ENCODE measurements around the gene EVI5. TPM values are rescaled to one million over a fixed set of nuclear protein-coding genes. Genes with fewer than 3 reads are reported as not detected.
A peak's percentile ranks its signal among the peaks of the same experiment; 100 is the strongest.

The EVI5 gene
- total RNA-seq, 1 donor from 2014 or later = 30.3 TPM

DNA sequence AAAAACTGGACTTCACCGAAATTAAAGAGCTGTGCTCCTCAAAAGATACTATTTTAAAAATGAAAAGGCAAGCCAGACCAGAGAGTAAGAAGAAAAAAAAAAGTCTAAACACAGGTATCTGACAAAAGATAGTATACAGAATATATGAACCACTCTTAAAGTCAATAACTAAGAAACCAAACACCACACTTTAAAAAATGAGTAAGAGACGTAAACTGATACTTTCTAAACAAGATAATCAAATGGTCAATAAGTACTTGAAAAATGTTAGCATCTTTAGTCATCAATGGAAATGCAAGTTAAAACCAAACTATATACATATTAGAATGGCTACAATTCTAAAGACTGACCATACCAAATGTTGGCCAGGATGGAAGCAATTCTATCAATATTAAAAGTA is 77.6 kb downstream of the EVI5 start:
- no peaks in the 10 kb centered on the region for H3K9me3 Mint-ChIP-seq (ENCODE audit: low read depth)
- no peaks in the 10 kb centered on the region for H3K27me3 Mint-ChIP-seq
- no peak overlapping the region for H3K4me3 Mint-ChIP-seq (ENCODE audit: low read depth)
- no peak for DNase-seq (ENCODE audit: low spot score, unreplicated experiment)
- no peak overlapping the region for H3K27ac Mint-ChIP-seq
- peaks cover 1% of the 10 kb centered on the region for H3K36me3 Mint-ChIP-seq (ENCODE audit: insufficient read depth)
- peaks cover 35% of the 10 kb centered on the region for H3K4me1 Mint-ChIP-seq (ENCODE audit: low read depth)
- TF ChIP-seq, protein P1, sequence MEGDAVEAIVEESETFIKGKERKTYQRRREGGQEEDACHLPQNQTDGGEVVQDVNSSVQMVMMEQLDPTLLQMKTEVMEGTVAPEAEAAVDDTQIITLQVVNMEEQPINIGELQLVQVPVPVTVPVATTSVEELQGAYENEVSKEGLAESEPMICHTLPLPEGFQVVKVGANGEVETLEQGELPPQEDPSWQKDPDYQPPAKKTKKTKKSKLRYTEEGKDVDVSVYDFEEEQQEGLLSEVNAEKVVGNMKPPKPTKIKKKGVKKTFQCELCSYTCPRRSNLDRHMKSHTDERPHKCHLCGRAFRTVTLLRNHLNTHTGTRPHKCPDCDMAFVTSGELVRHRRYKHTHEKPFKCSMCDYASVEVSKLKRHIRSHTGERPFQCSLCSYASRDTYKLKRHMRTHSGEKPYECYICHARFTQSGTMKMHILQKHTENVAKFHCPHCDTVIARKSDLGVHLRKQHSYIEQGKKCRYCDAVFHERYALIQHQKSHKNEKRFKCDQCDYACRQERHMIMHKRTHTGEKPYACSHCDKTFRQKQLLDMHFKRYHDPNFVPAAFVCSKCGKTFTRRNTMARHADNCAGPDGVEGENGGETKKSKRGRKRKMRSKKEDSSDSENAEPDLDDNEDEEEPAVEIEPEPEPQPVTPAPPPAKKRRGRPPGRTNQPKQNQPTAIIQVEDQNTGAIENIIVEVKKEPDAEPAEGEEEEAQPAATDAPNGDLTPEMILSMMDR (IDR thresholded peaks at IDR 0.05; ENCODE audit: unreplicated experiment) = no peak

DNA sequence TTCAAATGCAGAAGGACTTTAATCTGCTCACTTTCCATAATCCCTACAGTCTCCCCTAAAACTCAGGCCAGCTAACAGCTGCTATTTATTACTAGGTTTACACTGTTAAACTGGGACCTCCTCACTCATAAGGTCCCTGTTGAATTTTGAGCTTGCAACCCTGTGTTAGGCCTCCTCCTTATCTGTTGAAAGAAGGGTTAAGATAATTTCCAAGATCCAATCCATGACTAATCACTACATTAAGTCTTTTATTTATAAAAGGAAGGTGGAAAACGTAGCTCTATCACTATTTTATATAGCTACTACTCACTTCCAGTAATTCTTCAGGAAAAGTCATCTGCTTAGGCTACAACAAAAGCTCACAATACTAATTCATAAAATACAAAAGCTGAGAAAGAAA is 79.5 kb downstream of the EVI5 start:
- Mint-ChIP-seq H3K4me3 (ENCODE audit: low read depth) (no peak overlapping the region), H3K27me3 (no peaks in the 10 kb centered on the region), H3K9me3 (ENCODE audit: low read depth) (no peaks in the 10 kb centered on the region), H3K4me1 (ENCODE audit: low read depth) (peaks cover 20% of the 10 kb centered on the region), H3K36me3 (ENCODE audit: insufficient read depth) (peaks cover 5% of the 10 kb centered on the region), H3K27ac (no peak overlapping the region)
- TF ChIP-seq, protein P1 (IDR thresholded peaks at IDR 0.05; ENCODE audit: unreplicated experiment) = no peak
- DNase-seq (ENCODE audit: low spot score, unreplicated experiment) = no peak

DNA sequence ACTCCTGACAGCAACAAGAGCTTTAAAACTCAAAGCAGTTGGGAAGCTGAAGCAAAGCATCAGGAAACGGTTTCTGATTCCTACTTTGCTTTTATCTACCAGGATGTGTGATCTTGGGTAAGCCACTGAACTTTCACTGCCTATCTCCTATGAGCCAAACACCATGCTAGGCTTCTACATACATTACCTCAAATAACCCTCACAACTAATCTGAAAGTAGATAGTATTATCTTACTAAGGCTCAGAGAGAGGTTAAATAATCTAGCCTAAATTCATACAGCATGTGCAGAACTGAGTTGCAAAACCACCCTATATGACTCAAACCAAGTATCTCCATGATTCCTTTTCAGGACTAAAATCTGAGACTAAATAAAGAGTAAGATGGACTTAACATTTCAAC is 83.8 kb downstream of the EVI5 start:
- H3K9me3 Mint-ChIP-seq (ENCODE audit: low read depth) = no peaks in the 10 kb centered on the region
- H3K4me1 Mint-ChIP-seq (ENCODE audit: low read depth) = peaks cover 4% of the 10 kb centered on the region
- TF ChIP-seq, protein P1 (IDR thresholded peaks at IDR 0.05; ENCODE audit: unreplicated experiment) = no peak
- DNase-seq (ENCODE audit: low spot score, unreplicated experiment) = no peak
- no peak overlapping the region for H3K4me3 Mint-ChIP-seq (ENCODE audit: low read depth)
- H3K27me3 Mint-ChIP-seq = no peaks in the 10 kb centered on the region
- no peak overlapping the region for H3K27ac Mint-ChIP-seq
- peaks cover 5% of the 10 kb centered on the region for H3K36me3 Mint-ChIP-seq (ENCODE audit: insufficient read depth)

DNA sequence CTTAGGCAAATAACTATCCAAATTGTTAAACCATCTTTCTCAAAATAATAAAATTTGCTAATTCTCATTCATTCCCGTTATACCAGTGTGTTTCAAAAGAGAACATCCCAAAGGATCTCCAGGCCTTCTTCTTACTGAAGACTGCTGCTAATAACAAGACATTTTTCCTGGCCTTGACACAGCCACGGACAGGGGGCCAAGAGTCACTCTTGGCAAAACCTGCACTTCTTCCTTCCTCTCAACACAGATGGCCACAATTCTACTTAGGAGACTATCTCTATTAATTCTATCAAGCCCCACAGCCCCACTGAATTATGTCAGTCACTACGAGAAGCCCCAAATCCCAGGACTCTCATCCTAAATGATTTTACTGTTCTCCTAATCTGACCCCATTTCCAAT is 86.0 kb downstream of the EVI5 start:
- Mint-ChIP-seq H3K4me1 (ENCODE audit: low read depth) (no peaks in the 10 kb centered on the region), H3K27me3 (no peaks in the 10 kb centered on the region), H3K4me3 (ENCODE audit: low read depth) (no peak overlapping the region), H3K27ac (peak overlapping the region; percentile 44), H3K9me3 (ENCODE audit: low read depth) (no peaks in the 10 kb centered on the region), H3K36me3 (ENCODE audit: insufficient read depth) (peaks cover 7% of the 10 kb centered on the region)
- TF ChIP-seq, protein P1 (IDR thresholded peaks at IDR 0.05; ENCODE audit: unreplicated experiment) = no peak
- no peak for DNase-seq (ENCODE audit: low spot score, unreplicated experiment)

DNA sequence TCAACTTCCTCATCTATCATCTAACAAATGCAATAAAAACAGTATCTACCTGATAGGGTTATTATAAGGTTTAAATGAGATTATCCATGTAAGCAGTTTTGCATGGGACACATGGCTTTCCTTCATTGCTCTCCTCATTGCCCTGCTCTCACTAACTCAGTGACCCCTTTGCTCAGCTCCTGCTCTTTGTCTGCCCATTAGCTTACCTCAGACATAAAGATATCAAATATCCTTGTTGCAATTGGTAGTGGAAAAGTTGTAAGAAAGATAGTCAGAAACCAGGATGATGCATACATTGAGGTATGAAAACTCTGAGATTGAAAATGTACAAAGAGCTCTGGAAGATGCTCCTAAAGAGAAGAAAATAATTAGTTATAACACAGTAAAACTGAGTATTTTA is 89.8 kb downstream of the EVI5 start:
- no peaks in the 10 kb centered on the region for H3K4me1 Mint-ChIP-seq (ENCODE audit: low read depth)
- H3K9me3 Mint-ChIP-seq (ENCODE audit: low read depth) = no peaks in the 10 kb centered on the region
- no peak overlapping the region for H3K27ac Mint-ChIP-seq
- TF ChIP-seq, protein P1 (IDR thresholded peaks at IDR 0.05; ENCODE audit: unreplicated experiment) = no peak
- H3K27me3 Mint-ChIP-seq = no peaks in the 10 kb centered on the region
- H3K36me3 Mint-ChIP-seq (ENCODE audit: insufficient read depth) = peaks cover 6% of the 10 kb centered on the region
- DNase-seq (ENCODE audit: low spot score, unreplicated experiment) = no peak
- no peak overlapping the region for H3K4me3 Mint-ChIP-seq (ENCODE audit: low read depth)
